Measurements from ENCODE around the gene IFT57. TPM values are rescaled to one million over a fixed set of nuclear protein-coding genes. Genes with fewer than 3 reads are reported as not detected.

IFT57 gene
- total and polyA plus RNA-seq, 2 experiments from 2014 or later, result 38.4 to 55.8 TPM

DNA sequence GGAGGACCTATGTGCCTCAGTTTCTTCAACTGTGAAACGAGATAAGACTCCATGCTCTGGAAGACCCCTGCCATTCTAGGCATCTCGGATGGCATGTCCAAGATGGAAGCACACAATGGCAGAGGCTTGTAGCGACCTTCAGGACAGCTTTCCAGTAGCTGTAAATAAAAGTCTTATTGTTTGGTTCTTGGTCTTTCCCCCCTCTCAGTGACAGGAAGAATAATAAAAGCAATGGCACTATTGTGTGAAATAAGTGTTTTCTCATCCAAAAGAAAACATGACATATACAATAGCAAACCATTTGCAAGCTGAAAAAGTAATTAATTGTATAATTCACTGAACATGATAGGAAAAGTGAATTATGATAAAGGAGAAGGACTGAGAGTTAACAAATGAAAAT lies 98.9 kb downstream of the IFT57 start:
- Histone ChIP-seq H3K27ac (no peak overlapping the region), H3K79me2 (no peaks in the 10 kb centered on the region), H4K20me1 (ENCODE audit: insufficient read depth, poor library complexity, severe bottlenecking) (no peaks in the 10 kb centered on the region), H3K9me2 (replicated peaks; ENCODE audit: insufficient read depth) (no peaks in the 10 kb centered on the region), H3K4me3 (no peak overlapping the region), H2AFZ (no peak overlapping the region), H3K4me1 (ENCODE audit: insufficient read depth) (no peaks in the 10 kb centered on the region), H3K9me3 (ENCODE audit: low read depth) (no peaks in the 10 kb centered on the region), H3K36me3 (replicated peaks; ENCODE audit: insufficient read depth, low read depth) (no peaks in the 10 kb centered on the region), H3K4me2 (no peak overlapping the region), H3K27me3 (no peaks in the 10 kb centered on the region)
- WGBS (ENCODE audit: low lambda C conversion rate, missing lambda C conversion rate), result 91% methylated on average over 3 of the region's 3 CpGs
- no peak for TF ChIP-seq EZH2 (IDR thresholded peaks at IDR 0.05; ENCODE audit: borderline replicate concordance)
- no peak for TF ChIP-seq EZH2phosphoT487 (IDR thresholded peaks at IDR 0.05; ENCODE audit: low read depth, severe bottlenecking, unreplicated experiment)
- TF ChIP-seq CTCF (IDR thresholded peaks at IDR 0.05; ENCODE audit: poor library complexity), result no peak
- DNase-seq (ENCODE audit: low spot score), result no peak

DNA sequence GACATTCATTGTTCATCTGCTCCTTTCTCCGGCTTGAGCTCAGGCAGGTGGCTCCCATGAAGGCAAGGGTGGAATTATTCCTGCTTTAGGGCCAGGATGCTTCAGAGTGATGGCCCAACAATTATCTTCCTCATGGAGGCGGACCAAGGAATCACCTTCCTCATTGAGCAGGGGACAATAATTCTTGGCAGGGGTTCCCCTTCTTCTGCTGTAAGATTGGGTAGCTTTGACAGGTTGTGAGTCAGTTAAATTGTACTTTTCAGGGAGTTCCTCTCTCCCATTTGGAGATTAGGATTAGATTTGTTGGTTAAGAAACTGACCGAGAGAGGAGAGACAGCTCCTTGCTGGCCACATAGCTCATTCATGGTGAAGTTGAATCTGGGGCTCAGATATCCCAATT lies 99.9 kb downstream of the IFT57 start:
- Histone ChIP-seq H3K4me1 (ENCODE audit: insufficient read depth) (no peaks in the 10 kb centered on the region), H3K4me3 (no peak overlapping the region), H2AFZ (no peak overlapping the region), H3K27me3 (no peaks in the 10 kb centered on the region), H3K9me2 (replicated peaks; ENCODE audit: insufficient read depth) (no peaks in the 10 kb centered on the region), H4K20me1 (ENCODE audit: insufficient read depth, poor library complexity, severe bottlenecking) (no peaks in the 10 kb centered on the region), H3K9me3 (ENCODE audit: low read depth) (no peaks in the 10 kb centered on the region), H3K79me2 (no peaks in the 10 kb centered on the region), H3K36me3 (replicated peaks; ENCODE audit: insufficient read depth, low read depth) (no peaks in the 10 kb centered on the region), H3K4me2 (no peak overlapping the region), H3K27ac (no peak overlapping the region)
- WGBS (ENCODE audit: low lambda C conversion rate, missing lambda C conversion rate), result 96% methylated on average over 3 of the region's 3 CpGs
- no peak for TF ChIP-seq CTCF (IDR thresholded peaks at IDR 0.05; ENCODE audit: poor library complexity)
- no peak for DNase-seq (ENCODE audit: low spot score)

DNA sequence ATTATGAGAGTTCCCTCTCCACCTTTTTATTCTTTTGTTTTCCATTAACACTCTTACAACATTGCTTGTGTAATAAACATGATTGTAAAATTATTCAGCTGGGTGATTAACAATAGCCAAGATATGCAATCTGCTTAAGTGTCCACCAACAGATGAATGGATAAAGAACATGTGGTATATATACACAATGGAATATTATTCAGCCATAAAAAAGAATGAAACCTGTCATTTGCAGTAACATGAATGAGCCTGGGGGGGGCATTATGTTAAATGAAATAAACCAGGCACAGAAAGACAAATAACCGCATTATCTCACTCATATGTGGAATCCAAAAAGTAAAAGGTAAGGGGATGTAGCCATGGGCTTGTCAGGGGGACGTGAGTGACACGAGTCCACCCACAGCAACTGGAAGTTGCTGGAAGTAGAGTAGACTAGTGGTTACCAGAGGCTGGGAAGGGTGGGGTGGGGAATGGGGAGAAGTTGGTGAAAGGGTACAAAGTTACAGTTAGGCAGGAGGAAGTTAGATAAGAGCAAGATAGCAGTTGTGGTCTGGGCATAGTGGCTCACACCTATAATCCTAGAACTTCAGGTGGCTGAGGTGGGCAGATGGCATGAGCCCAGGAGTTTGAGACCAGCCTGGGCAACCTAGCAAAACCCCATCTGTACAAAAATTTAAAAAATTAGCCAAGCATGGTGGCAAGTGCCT lies 102.7 kb downstream of the IFT57 start:
- H3K9me3 ChIP-seq (ENCODE audit: low read depth), result no peaks in the 10 kb centered on the region
- DNase-seq (ENCODE audit: low spot score), result no peak
- H2AFZ ChIP-seq, result no peak overlapping the region
- no peaks in the 10 kb centered on the region for H3K9me2 ChIP-seq (replicated peaks; ENCODE audit: insufficient read depth)
- 96% methylated on average over 3 of the region's 3 CpGs for WGBS (ENCODE audit: low lambda C conversion rate, missing lambda C conversion rate)
- H3K4me1 ChIP-seq (ENCODE audit: insufficient read depth), result no peaks in the 10 kb centered on the region
- no peaks in the 10 kb centered on the region for H3K36me3 ChIP-seq (replicated peaks; ENCODE audit: insufficient read depth, low read depth)
- H3K27ac ChIP-seq, result no peak overlapping the region
- no peak for TF ChIP-seq EZH2phosphoT487 (IDR thresholded peaks at IDR 0.05; ENCODE audit: low read depth, severe bottlenecking, unreplicated experiment)
- no peak for TF ChIP-seq EZH2 (IDR thresholded peaks at IDR 0.05; ENCODE audit: borderline replicate concordance)
- TF ChIP-seq CTCF (IDR thresholded peaks at IDR 0.05; ENCODE audit: poor library complexity), result no peak
- H3K4me3 ChIP-seq, result no peak overlapping the region
- H3K4me2 ChIP-seq, result no peak overlapping the region
- H4K20me1 ChIP-seq (ENCODE audit: insufficient read depth, poor library complexity, severe bottlenecking), result no peaks in the 10 kb centered on the region
- no peaks in the 10 kb centered on the region for H3K79me2 ChIP-seq
- H3K27me3 ChIP-seq, result no peaks in the 10 kb centered on the region
